ENCODE results near the gene NCR3LG1. TPM values are rescaled to one million over a fixed set of nuclear protein-coding genes. Genes with fewer than 3 reads are reported as not detected.

Gene NCR3LG1
- total RNA-seq, 2 donors from 2014 or later, result 4.2 to 9.7 TPM

DNA sequence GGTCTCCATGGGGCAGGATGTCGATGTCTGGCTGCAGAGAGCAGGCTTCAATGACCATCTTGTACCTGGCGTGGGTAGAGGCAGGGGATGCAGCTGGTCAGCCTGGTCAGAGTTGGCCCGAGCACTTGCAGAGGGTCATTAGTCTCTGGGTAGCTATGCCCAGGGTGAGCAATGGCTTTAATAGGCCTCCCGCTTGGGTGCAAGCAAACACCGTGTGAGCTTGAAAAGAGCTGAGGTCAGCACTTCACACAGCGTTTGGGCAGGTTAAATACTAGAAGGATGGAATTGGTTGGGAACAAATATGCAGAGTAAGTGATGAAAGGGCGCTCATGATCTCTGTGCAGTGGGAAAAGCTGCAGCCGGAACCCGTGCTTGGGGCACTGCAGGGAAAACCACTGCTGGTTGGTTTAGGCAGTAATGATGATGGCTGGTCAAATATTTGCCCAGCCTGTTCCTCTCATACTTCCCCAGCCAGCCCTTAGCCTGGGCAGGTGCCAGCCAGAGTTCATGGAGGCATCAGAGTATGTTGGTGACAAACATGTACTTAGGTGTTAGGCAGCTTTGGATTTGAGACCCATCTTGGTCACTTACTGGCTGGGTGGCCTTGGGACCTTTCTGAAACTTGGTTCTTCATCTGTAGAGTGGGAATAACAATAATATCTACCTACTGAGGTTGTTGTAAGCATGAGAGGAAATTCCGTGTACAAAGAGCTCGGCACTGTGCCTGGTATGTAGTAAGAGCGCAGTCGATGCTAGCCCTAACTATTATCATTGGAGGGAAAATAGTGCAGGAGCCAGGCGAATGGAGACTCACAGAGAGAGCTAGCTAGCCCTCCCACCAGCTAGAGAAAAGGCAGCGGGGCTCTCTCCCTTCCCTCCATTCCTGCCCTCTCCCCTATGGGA lies 62.1 kb downstream of the NCR3LG1 start:
- ATAC-seq (ENCODE audit: insufficient number of reproducible peaks, low FRiP score, low read depth) (no peak), DNase-seq (ENCODE audit: low spot score) (no peak)
- H3K4me1 ChIP-seq (ENCODE audit: control insufficient read depth in 1 of 2, low read depth in 2 of 2), result no peaks in the 10 kb centered on the region
- H3K9me3 ChIP-seq, result no peaks in the 10 kb centered on the region
- no peak overlapping the region for H3K27ac ChIP-seq
- H3K27me3 ChIP-seq (replicated peaks; ENCODE audit: insufficient read depth), result no peaks in the 10 kb centered on the region
- TF ChIP-seq, protein P1, sequence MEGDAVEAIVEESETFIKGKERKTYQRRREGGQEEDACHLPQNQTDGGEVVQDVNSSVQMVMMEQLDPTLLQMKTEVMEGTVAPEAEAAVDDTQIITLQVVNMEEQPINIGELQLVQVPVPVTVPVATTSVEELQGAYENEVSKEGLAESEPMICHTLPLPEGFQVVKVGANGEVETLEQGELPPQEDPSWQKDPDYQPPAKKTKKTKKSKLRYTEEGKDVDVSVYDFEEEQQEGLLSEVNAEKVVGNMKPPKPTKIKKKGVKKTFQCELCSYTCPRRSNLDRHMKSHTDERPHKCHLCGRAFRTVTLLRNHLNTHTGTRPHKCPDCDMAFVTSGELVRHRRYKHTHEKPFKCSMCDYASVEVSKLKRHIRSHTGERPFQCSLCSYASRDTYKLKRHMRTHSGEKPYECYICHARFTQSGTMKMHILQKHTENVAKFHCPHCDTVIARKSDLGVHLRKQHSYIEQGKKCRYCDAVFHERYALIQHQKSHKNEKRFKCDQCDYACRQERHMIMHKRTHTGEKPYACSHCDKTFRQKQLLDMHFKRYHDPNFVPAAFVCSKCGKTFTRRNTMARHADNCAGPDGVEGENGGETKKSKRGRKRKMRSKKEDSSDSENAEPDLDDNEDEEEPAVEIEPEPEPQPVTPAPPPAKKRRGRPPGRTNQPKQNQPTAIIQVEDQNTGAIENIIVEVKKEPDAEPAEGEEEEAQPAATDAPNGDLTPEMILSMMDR (IDR thresholded peaks at IDR 0.05), result no peak
- no peaks in the 10 kb centered on the region for H3K36me3 ChIP-seq
- H3K4me3 ChIP-seq, result no peak overlapping the region

DNA sequence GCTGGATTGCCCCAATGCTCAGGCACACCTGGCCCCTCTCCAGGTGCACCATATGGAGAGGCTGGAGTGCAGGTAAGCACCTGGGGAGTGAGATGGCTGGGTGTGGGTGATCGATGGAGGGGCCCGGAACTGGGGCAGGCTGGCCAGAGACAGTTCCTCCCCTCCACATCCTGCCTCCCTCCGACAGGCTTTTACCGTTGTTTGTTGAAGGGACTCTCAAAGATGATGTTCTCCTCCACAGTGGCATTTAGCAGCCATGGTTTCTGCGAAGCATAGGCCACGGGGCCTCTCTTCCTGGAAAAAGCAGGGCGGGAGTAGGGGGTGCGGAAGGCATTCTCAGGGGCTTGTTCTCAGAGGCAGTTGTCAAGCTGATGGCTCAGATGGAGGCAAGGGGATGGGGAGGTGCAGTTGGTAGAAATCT lies 62.7 kb downstream of the NCR3LG1 start:
- DNase-seq (ENCODE audit: low spot score) (no peak), ATAC-seq (ENCODE audit: insufficient number of reproducible peaks, low FRiP score, low read depth) (no peak)
- TF ChIP-seq, protein P1 (IDR thresholded peaks at IDR 0.05), result no peak
- Histone ChIP-seq H3K4me3 (no peak overlapping the region), H3K27ac (no peak overlapping the region), H3K36me3 (no peaks in the 10 kb centered on the region), H3K27me3 (replicated peaks; ENCODE audit: insufficient read depth) (no peaks in the 10 kb centered on the region), H3K4me1 (ENCODE audit: control insufficient read depth in 1 of 2, low read depth in 2 of 2) (no peaks in the 10 kb centered on the region), H3K9me3 (no peaks in the 10 kb centered on the region)

DNA sequence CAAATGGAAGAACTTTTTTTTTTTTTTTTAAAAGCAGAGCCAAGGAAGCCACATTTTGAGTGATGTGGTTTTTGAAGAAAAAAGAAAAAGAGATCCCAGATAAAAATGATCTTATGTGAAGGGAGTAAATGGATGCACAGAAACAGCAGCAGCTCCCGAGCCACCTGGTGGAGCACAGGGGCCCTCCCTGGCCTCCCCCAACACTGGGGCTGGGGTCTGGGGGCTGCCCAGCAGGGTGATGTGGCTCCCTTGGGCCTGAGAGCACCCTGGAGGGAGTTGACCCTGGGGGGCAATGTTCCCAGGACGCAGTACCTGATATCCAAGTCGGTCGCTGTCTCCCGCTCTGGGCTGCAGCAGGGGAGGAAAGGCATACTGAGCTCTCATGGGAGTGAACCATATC lies 63.4 kb downstream of the NCR3LG1 start:
- no peaks in the 10 kb centered on the region for H3K27me3 ChIP-seq (replicated peaks; ENCODE audit: insufficient read depth)
- DNase-seq (ENCODE audit: low spot score), result no peak
- no peaks in the 10 kb centered on the region for H3K9me3 ChIP-seq
- no peaks in the 10 kb centered on the region for H3K36me3 ChIP-seq
- H3K27ac ChIP-seq, result no peak overlapping the region
- TF ChIP-seq, protein P1 (IDR thresholded peaks at IDR 0.05), result no peak
- H3K4me1 ChIP-seq (ENCODE audit: control insufficient read depth in 1 of 2, low read depth in 2 of 2), result no peaks in the 10 kb centered on the region
- no peak for ATAC-seq (ENCODE audit: insufficient number of reproducible peaks, low FRiP score, low read depth)
- H3K4me3 ChIP-seq, result no peak overlapping the region

DNA sequence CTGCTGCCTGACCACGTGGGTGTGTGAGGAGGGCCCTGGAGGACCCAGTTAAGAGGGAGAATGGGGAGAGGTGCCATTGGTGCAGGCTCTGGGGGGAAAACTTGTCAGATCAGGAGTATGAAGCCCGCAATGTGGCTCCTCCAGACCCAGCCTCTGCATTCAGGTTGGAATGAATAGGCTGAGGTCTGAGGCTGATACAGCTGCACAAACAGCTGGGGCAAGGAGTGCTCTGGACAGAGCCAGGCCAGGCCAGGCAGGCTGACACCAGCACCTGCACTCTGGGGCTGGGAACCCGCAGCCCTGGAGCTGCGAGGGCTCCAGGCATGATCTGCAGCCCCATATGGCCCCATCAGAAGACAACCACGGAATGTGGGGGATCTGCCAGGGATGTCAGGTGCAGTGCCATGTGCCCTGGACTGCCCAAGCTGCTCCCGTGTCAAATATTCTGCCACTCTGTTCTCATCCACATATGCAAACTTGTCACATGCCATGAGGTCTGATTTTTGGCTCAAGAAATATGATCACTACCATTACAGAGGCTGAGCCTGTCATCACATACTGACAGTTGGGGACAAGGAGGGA lies 64.0 kb downstream of the NCR3LG1 start:
- no peaks in the 10 kb centered on the region for H3K27me3 ChIP-seq (replicated peaks; ENCODE audit: insufficient read depth)

DNA sequence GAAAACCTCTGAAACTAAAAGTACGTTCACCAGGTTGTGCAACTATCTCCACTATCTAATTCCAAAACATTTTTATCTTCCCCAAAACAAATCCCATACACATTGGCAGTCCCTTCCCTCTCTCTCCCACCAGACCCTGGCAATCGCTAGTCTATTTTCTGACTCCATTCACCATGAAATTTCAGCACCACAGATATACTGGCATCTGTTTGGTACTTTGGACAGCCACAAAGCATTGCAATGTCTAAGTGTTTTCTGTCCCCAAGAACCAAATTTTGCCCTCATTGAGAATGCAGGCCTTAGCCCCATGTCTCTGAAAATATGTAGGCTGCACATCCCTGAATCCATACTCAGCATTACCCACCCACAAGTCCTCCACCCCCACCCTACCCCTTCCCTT lies 64.9 kb downstream of the NCR3LG1 start:
- Histone ChIP-seq H3K4me3 (no peak overlapping the region), H3K27me3 (replicated peaks; ENCODE audit: insufficient read depth) (no peaks in the 10 kb centered on the region), H3K36me3 (no peaks in the 10 kb centered on the region), H3K9me3 (no peaks in the 10 kb centered on the region), H3K4me1 (ENCODE audit: control insufficient read depth in 1 of 2, low read depth in 2 of 2) (peaks cover 0 to 6% of the 10 kb centered on the region in 2 donors), H3K27ac (no peak overlapping the region)
- ATAC-seq (ENCODE audit: insufficient number of reproducible peaks, low FRiP score, low read depth), result no peak
- no peak for DNase-seq (ENCODE audit: low spot score)
- TF ChIP-seq, protein P1 (IDR thresholded peaks at IDR 0.05), result no peak

More for the DNA sequence above, 64.0 kb downstream of the NCR3LG1 start:
- no peak overlapping the region for H3K27ac ChIP-seq
- TF ChIP-seq, protein P1 (IDR thresholded peaks at IDR 0.05), result no peak
- ATAC-seq (ENCODE audit: insufficient number of reproducible peaks, low FRiP score, low read depth), result no peak
- no peak for DNase-seq (ENCODE audit: low spot score)
- H3K9me3 ChIP-seq, result no peaks in the 10 kb centered on the region
- no peak overlapping the region for H3K4me3 ChIP-seq
- H3K4me1 ChIP-seq (ENCODE audit: control insufficient read depth in 1 of 2, low read depth in 2 of 2), result no peaks in the 10 kb centered on the region
- no peaks in the 10 kb centered on the region for H3K36me3 ChIP-seq

Data from thoracic aorta (tissue), 2 donors.